Common myeloid progenitor, CD34-positive (primary cell): ENCODE measurements around the gene CLIC6.

ENCODE experiments used
- CTCF ChIA-PET: fragments of 350-600 bp; sonication (Branson Sonifier 250); formaldehyde crosslinking; loops from one replicate; lab custom pipeline; 2021; ENCODE audit warnings: antibody characterized with exemption; lab: Charles Lee
- POLR2A ChIA-PET: fragments of 350-600 bp; sonication (Branson Sonifier 250); formaldehyde crosslinking; loops from one replicate; lab custom pipeline; 2021; ENCODE audit warnings: antibody characterized with exemption; lab: Charles Lee
- DNase-seq, 3 donors: peaks; one replicate each; pipeline versions ENCODE4 v3.0.0 to v3.0.0-alpha.2; 2013
- H3K27ac ChIP-seq, 2 experiments: 1 replicate in 1 of 2; 2 replicates in 1 of 2; pipeline ENCODE4 v1.7.0; 2013; ENCODE audit warnings: inconsistent platforms in 2 of 2, low read length in 2 of 2, mild to moderate bottlenecking in 2 of 2, low read depth in 1 of 2, moderate library complexity in 1 of 2; ENCODE audit not compliant: severe bottlenecking in 2 of 2, insufficient read depth in 1 of 2, poor library complexity in 1 of 2
- H3K27me3 ChIP-seq, 5 experiments: replicated peaks in 2 of 5; 1 replicate in 3 of 5; 2 replicates in 2 of 5; pipeline versions ENCODE4 v1.6.1 to v1.7.0; 2013; ENCODE audit warnings: low read length in 4 of 5, mild to moderate bottlenecking in 2 of 5, moderate library complexity in 2 of 5, inconsistent platforms in 1 of 5; ENCODE audit not compliant: insufficient read depth in 5 of 5, control insufficient read depth in 4 of 5
- H3K36me3 ChIP-seq, 4 experiments: 1 replicate in 2 of 4; 2 replicates in 2 of 4; pipeline versions ENCODE4 v1.6.1 to v1.7.0; 2013; ENCODE audit warnings: low read length in 3 of 4, control low read depth in 1 of 4, mild to moderate bottlenecking in 1 of 4; ENCODE audit not compliant: control insufficient read depth in 4 of 4, insufficient read depth in 4 of 4
- H3K4me1 ChIP-seq, 4 experiments: 1 replicate in 3 of 4; 2 replicates in 1 of 4; pipeline versions ENCODE4 v1.6.1 to v1.7.1; 2013; ENCODE audit warnings: low read length in 3 of 4, mild to moderate bottlenecking in 3 of 4, control low read depth in 1 of 4, inconsistent platforms in 1 of 4, moderate library complexity in 1 of 4; ENCODE audit not compliant: control insufficient read depth in 4 of 4, insufficient read depth in 4 of 4; ENCODE audit errors: control extremely low read depth in 1 of 4
- H3K4me3 ChIP-seq, 7 experiments: 1 replicate in 4 of 7; 2 replicates in 3 of 7; pipeline versions ENCODE4 v1.5.1 to v1.7.0; 2013; ENCODE audit warnings: mild to moderate bottlenecking in 7 of 7, low read length in 6 of 7, moderate library complexity in 6 of 7, inconsistent platforms in 2 of 7, low read depth in 2 of 7, control low read depth in 1 of 7; ENCODE audit not compliant: insufficient read depth in 4 of 7, control insufficient read depth in 1 of 7; ENCODE audit errors: extremely low read depth in 1 of 7
- H3K9me3 ChIP-seq, 5 experiments: 1 replicate in 4 of 5; 2 replicates in 1 of 5; pipeline versions ENCODE4 v1.6.1 to v1.7.1; 2013; ENCODE audit warnings: low read length in 4 of 5, mild to moderate bottlenecking in 2 of 5, inconsistent platforms in 1 of 5, low read depth in 1 of 5, moderate library complexity in 1 of 5; ENCODE audit not compliant: control insufficient read depth in 4 of 5, insufficient read depth in 2 of 5; ENCODE audit errors: control extremely low read depth in 1 of 5
- WGBS: methylation state at CpG from one replicate; pipeline ENCODE4 v1.1.5; 2013; ENCODE audit not compliant: insufficient coverage; 5-methylcytosine and 5-hydroxymethylcytosine counted together

The CLIC6 gene

DNA sequence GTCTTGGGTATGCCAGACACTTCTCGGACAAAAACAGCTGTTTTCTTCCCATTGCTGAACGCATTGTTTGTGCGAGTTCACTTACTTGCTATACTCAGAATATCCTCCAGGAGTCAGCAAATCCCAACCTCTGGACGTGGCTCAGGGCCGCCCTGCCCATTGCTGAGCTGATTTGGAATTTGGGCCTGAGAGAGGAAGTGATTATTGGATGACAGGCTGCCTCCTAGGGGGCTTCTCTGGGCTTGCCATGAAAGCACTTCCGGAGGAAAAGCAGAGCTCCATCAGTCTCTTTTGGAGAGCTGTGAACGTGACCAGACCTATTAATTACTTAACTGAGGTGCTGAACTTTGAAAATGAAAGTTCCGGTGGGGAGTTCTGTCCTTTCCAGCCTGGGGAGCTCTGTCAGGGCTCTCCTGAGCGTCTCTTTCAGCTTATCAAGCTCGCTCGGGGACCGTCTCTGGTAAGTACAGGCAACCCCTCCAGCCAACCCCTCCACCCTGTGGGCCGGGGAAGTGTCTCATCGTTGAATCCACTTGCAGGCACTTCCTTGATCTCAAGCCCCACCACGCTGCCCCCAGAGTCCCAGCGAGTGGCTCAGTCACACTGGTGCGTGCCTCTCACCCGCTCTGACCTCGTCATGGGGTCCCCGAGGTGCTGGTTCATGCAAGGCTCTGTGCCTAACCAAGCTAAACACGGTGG lies 76.9 kb downstream of the CLIC6 start:
- CTCF ChIA-PET, result interaction anchor here (0.6 to 2.5 kb wide), 27 partner anchors 13 to 1576 kb away, joined by 3 to 21 read pairs (median 3); no protein-coding TSS in a partner anchor
- no peaks in the 10 kb centered on the region for H3K9me3 ChIP-seq
- WGBS, result 30% methylated on average over 19 of the region's 21 CpGs
- peak; percentile 85 to 90 (median 90) for DNase-seq
- peaks cover 0 to 12% (median 6%) of the 10 kb centered on the region in 4 experiments for H3K4me1 ChIP-seq
- POLR2A ChIA-PET, result no interaction called here
- H3K27me3 ChIP-seq, result peaks cover 0 to 3% (median 0%) of the 10 kb centered on the region in 5 experiments
- H3K27ac ChIP-seq, result no peak overlapping the region
- no peaks in the 10 kb centered on the region for H3K36me3 ChIP-seq
- peak overlapping the region in 6 of 7 experiments; percentile 13 to 76 (median 48) for H3K4me3 ChIP-seq

GRCh38 chr21:34748862-34749261 lies 80.1 kb downstream of the CLIC6 start:
- Histone ChIP-seq H3K27ac (no peak overlapping the region), H3K36me3 (no peaks in the 10 kb centered on the region), H3K4me3 (no peak overlapping the region), H3K27me3 (no peaks in the 10 kb centered on the region), H3K9me3 (no peaks in the 10 kb centered on the region), H3K4me1 (peaks cover 0 to 12% (median 6%) of the 10 kb centered on the region in 4 experiments)
- POLR2A ChIA-PET, result no interaction called here
- CTCF ChIA-PET, result interaction anchor here (1.3 kb wide), 1 partner anchor 13 kb away, joined by 3 read pairs; no protein-coding TSS in a partner anchor
- no peak for DNase-seq
- WGBS, result 100% methylated on average over 1 of the region's 3 CpGs

GRCh38 chr21:34754690-34755647 lies 86.2 kb downstream of the CLIC6 start:
- no peak for DNase-seq
- Histone ChIP-seq H3K4me3 (no peak overlapping the region), H3K9me3 (no peaks in the 10 kb centered on the region), H3K27ac (no peak overlapping the region), H3K4me1 (no peaks in the 10 kb centered on the region), H3K27me3 (peaks cover 0 to 2% (median 0%) of the 10 kb centered on the region in 5 experiments), H3K36me3 (no peaks in the 10 kb centered on the region)
- POLR2A ChIA-PET, result no interaction called here
- 84% methylated on average over 14 of the region's 19 CpGs for WGBS
- CTCF ChIA-PET, result no interaction called here

DNA sequence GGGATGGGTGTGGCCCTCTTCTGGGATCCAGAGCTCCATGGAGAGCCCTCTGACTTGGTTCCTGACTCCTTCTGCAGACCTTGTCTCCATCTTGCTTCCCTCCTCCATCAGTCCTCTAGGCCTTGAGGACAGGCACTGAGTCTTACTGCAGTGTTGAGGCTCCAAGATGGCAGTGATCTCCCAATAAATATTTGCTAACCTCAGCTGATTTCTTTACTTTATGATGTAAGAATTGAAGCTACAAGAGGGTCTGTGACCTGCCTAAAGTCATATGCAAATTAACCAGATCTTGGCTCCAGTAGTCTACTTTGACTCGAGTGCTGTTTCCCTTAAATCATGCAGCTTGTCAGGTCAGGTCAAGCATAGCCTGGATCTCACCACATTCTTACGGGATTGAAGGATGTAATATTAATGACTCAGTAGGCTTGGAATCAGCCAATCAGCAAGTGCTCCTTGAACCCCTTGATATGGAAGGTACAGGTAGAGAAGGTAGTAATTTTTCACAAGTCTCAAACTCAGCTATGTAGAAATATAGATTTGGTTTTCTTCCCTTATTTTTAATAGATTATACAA lies 93.0 kb downstream of the CLIC6 start:
- DNase-seq, result no peak
- Histone ChIP-seq H3K27ac (no peak overlapping the region), H3K4me1 (no peaks in the 10 kb centered on the region), H3K9me3 (peaks cover 0 to 11% (median 1%) of the 10 kb centered on the region in 5 experiments), H3K36me3 (no peaks in the 10 kb centered on the region), H3K4me3 (no peak overlapping the region), H3K27me3 (no peaks in the 10 kb centered on the region)
- WGBS, result 90% methylated on average over 1 of the region's 2 CpGs
- ChIA-PET CTCF (interaction anchor here (0.6 to 1.2 kb wide), 3 partner anchors 13 to 483 kb away, joined by 3 read pairs; no protein-coding TSS in a partner anchor), POLR2A (no interaction called here)

DNA sequence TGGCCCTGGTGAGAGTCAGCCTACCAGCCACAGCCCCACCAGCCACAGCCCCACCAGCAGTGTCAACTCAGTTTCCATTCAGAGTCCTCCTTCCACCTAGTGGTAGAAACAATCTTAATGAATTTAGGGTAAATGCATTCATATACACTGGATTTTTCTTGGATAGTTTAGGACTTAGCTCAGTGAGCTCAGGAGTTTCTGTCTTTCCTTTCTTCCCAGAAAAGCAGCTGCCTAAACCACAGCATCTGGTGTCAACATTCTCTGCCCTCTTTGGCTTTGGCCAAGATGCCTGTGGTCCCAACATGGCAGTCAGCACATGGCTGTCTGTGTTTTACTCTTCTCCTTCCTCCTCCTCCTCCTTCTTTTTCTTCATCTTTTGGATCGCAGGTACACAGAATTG lies 94.0 kb downstream of the CLIC6 start:
- Histone ChIP-seq H3K36me3 (no peaks in the 10 kb centered on the region), H3K9me3 (peaks cover 0 to 11% (median 1%) of the 10 kb centered on the region in 5 experiments), H3K27ac (no peak overlapping the region), H3K4me1 (no peaks in the 10 kb centered on the region), H3K27me3 (no peaks in the 10 kb centered on the region), H3K4me3 (no peak overlapping the region)
- DNase-seq, result no peak
- ChIA-PET POLR2A (interaction anchor here (0.6 kb wide), 1 partner anchor 635 kb away, joined by 3 read pairs; no protein-coding TSS in a partner anchor), CTCF (interaction anchor here (1.2 kb wide), 2 partner anchors 14 to 17 kb away, joined by 3 read pairs; no protein-coding TSS in a partner anchor)
- WGBS, result no CpG with 5 or more reads among the region's 1 CpG

DNA sequence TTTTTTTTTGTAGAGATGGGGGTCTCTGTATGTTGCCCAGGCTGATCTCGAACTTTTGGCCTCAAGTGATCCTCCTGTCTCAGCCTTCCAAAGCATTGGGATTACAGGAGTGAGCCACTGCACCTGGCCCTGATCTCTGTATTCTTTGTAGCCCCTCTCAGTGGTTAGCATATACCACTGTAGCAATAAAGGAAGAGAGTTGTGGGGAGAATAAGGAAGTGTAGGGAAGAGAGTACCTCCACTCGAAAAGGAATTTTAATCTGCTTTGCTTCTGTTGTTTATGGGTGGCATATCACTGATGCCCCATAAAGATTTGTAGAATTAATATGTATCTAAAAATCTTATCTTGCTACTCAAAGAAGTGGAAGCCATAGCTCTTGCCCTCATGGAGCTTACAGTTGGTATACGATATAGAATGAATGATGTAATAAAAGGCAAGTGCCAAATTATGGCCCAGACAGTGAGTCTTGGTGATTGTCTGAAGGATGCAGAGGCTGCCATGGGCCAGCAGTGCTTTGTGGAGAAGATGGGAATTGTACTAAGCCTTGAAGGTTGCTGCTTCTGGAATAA lies 96.0 kb downstream of the CLIC6 start:
- CTCF ChIA-PET, result interaction anchor here (1.2 kb wide), 1 partner anchor 77 kb away, joined by 4 read pairs; no protein-coding TSS in a partner anchor
- POLR2A ChIA-PET, result no interaction called here
- DNase-seq, result no peak
- Histone ChIP-seq H3K27me3 (no peaks in the 10 kb centered on the region), H3K36me3 (no peaks in the 10 kb centered on the region), H3K27ac (no peak overlapping the region), H3K9me3 (peaks cover 0 to 11% (median 1%) of the 10 kb centered on the region in 5 experiments), H3K4me1 (no peaks in the 10 kb centered on the region), H3K4me3 (no peak overlapping the region)
- 100% methylated on average over 2 of the region's 3 CpGs for WGBS
